HG03097 (cell line): ENCODE data around the gene HDAC11.
"Not testable (repeated sequence)": the region's sequence is repeated elsewhere in the genome, so short reads cannot be mapped to it uniquely, and the experiment has no call there.

Experiments
- ATAC-seq: cut with Tn5 transposase; IDR thresholded peaks from one replicate; pipeline ENCODE4 v1.9.1; 2021; ENCODE audit not compliant: unreplicated experiment, low FRiP score

HDAC11 gene

DNA sequence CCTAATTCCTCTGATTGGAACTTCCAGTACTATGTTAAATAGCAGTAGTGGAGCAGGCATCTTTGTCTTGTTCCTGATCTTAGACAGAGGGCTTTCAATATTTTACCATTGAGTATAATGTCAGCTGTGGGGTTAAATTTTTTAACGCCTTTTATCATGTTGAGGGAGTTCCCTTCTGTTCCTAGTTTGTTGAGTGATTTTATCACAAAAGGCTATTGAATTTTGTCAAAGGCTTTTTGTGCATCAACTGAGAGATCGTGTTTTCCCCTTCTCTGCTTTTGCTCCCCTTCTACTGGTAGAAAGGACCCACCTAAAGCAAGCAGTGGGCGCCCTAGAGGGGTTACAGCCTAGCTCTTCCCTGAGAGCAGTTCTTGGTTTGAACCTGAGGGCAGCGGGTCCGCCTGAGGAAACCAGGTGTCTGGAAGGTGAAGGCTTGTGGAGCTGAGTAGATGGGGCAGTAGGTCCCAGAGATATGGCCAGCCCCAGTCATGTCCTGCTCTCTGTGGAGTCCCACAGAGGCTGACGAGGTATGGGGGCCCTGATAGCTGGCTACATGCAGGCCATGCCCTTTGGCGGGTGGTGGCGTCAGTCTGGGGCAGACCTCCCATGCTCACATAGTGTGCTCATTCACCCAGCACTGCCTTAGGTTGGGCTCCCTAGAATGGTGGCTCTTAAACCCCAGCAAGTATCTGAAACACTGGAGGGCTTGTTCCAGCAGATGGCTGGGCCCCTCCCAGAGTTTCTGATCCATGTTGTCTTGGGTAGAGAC lies 11.3 kb downstream of the HDAC11 start:
- ATAC-seq = no peak

DNA sequence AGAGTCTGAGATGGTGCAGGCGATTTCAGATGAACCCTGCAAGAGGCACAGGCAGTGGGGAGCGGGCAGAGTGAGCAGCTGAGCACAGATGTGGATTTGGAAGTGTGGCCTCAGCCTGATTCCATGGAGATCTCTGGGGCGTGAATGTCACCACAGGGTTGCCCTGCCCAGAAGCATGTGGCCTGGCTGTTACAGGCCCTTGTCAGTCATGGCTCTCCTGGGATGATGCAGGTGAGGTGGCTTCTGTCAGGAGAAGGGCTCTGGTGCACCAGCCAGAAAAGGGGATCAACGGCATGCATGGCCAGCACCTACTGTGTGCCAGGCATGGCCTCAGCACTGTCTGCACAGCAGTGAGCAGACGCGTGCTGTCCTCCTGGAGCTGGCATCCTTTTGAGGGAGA lies 11.9 kb downstream of the HDAC11 start:
- no peak for ATAC-seq

DNA sequence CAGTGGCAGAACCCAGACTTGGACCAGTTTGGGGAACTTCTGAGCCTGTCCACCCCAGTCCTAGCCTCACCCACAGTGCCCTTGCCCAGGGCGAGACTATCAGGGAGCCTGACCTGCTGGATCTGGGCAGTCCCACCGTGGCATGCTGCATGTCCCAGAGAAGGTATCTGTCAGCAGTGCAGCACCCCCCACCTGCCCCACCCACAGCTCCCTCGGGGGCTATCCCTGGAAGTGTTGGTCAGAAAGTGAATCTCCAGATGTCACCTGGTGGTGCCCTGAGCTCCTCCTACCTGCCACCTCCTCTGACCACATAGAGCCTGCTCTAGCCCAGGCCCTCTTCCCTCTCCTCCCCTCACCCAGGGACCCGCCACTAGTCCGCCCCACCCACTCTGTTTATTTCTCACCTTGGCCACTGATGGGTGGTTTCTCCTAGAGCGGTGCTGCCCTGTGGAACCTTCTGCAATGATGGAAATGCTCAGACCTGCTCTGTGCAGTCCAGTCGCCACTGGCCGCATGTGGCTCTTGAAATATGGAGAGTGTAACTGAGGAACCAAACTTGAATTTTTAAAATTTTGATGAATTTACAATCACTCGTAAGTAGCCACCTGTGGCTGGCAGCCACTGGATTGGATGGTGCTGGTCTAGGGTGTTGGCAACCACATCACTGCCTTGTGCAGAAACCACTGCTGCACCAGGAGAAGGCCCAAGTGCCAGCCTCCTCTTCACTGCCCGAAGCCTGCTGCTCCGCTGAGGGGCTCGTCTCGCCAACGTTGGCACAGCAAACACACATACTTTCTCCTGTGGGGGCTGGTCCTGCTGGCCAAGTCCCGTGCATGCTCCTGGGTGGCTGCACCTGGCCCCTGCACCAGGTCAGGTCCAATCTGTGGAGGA lies 13.1 kb downstream of the HDAC11 start:
- ATAC-seq = no peak

DNA sequence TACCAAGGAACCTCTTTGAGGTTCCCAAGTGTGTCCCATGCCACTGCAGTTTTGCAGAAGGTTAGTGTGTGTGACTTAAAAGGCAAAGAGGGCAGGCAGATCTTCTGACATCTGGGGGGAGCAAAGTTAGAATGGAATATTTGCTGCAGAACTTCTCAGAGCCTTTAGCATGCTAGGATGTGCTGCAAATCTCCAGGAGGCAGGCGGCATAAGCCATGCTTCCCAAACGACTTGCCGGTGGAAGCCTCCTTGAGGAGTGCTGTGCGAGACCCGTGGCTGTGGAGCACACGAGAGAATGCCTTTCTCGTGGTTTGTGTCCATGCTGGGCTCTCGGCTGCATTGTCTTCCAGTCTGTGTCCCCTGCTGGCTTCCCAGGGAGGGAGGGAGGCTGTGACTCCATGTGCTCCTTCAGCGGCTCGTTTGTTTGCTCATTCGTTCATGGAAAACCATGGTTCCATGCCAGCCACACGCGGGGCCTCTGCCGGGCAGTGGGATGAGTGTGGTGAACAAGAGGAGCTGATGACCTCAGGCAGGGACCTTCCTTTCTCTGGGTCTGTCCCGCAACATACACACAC lies 13.8 kb downstream of the HDAC11 start:
- no peak for ATAC-seq

DNA sequence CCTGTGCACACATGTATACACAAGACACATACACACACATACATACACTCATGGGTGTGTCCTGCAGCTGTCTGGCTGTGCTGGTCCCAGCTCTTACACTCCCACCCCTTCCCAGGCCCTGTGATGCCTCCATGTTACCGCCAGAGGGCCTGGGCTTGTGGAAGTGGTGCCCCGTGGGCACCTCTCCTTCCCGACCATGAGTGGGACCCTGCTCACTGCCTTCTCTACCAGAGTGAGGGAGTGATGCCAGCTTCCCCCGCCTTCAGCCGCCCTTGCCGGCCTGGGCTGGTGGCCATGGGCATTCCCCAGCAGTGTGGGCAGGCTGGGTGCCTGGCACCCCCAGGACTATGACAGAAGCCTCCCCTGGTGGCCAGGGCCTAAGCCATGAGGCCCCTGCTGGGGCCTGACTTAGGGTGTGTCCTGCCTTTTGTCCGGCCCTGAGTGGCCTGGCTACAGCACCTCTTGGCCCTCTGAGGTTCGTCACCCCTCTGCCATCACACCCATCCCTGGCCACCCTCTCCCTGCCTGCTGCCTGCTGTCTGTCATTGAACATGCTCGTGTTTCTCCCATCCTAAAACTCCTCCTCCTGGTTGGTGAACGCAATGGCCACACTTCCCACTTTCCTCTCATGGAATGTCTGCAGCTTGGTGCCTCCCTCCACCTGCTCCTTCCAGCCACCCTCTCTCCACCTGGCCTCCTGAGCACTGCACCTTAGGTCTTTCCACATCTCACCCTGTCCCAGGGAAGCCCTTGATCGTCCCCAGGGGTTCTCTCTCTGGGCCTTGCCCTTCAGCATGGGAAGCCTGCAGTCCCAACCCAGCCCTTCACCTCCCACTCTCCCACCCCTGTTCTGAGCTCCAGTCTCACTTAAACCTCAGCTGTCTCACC lies 14.6 kb downstream of the HDAC11 start:
- ATAC-seq = no peak

DNA sequence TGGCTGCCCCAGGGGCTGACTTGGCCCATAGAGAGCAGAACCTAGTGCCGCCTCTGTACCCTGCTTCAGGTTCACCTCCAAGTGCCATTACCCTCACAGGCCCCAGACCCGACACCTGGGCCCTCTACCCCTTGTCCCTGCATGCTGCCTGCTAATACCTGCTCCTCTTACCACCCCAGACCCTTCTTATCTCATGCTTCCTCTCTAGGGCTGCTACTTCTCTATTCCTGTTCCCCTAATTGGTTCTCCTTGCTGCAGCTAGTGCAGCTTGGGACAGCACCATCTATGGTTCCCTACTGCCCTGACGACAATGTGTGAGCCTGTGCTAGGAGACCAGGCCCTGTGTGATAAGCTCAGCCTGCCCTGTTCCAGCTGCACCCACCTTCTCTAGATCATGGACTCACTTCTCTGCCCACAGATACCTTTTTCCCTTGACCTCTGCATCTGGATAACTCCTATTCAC lies 15.3 kb downstream of the HDAC11 start:
- no peak for ATAC-seq

DNA sequence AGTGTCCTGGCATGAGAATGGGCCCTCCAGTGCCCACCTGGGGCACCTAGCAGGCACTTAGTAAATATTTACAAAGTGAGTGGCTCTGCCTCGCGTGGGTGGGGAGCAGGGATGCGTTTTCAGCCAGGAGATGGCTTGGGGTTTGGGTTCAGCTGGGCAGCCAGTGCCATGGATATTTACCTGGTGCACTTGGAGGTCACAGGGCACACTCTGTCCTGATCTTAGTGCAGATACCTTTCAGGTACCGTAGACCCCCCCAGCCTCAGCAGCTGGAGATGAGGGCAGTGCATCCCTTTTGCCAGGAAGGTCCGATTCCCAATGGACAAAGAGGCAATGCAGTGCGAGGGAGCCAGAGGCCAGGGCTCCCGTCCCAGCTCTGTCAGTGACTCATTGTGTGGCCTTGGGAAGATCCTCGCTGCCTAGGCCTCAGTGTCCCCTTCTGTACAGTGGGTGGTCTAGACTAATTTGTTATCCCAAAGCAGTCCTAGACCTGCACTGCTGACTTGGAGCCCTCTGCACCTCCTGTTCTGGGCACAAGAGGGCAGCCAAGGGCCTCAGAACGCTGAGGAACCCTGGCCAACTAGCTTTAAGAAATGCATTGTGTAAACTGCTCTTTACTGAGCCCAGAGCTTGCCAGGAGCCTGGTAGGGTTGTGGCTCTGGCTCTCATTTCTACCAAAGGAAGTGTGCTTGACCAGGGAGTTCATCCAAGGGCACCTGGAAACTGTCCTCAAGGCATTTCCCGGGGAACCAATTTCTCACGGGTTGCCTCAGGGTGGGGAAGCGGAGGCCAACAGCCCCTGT lies 16.0 kb downstream of the HDAC11 start:
- ATAC-seq = no peak

DNA sequence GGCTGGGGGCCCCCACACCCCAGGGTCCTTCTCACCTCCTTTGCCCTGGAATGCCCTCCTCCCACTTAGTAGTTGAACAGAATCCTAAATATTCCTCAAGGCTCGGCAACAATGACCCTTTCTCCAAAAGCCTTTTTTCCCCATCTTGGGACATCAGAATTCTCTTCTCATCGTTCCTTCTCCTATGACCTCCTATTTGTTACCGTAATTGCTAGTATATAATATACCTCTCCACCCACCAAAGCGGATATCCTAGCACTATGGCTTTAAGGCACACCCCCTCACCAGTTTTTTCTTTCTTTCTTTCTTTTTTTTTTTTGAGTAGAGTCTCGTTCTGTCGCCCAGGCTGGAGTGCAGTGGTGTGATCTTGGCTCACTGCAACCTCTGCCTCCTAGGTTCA lies 16.8 kb downstream of the HDAC11 start:
- no peak for ATAC-seq

DNA sequence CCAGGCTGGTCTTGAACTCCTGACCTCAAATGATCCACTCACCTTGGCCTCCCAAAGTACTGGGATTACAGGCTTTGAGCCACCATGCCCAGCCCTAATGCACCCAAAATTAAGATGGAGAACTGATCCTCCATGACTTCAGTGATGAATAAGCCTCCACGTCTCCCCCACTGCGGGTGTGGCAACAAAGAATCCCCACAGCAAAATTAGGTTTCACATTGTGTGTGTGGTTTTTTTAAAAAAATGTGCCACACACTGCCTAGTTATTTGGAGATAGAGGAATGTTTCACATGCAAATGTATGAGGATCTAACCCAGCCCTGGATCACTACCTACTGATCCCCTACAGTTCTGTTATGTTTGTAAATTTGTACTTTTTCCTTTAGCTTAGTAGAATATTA lies 17.3 kb downstream of the HDAC11 start:
- ATAC-seq = no peak

DNA sequence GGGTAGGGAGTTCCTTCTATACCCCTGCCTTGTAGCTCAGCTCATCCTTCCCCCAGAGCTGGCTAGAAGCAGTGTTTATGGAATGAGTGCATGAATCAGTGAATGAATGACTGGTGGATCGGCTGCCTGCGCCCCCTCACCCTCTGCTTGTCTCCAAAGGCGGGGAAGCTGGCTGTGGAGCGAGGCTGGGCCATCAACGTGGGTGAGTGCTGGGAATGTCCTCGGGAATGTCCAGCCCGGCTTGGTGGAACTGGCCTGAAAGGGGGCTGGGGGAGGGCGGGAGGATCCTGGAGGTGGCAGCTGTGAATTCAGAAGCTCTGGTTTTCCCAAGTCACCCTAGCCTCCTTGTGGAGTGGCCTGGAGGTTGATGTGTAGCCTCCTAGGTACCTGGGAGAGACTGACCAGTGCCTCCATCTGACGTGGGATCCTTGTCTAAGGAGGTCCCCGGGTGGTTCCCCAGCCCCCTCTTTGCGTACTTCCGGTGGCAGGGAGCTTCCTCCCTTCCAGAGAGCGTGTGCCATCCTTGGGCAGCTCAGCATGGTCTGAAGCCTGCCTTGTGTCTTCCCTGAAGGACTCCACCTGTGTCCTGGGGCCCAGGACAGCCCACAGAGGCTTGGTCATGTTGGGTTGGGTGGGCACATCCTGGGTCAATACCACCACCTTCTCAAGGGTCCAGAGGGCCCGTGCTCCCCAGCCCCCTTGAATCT lies 18.4 kb downstream of the HDAC11 start:
- no peak for ATAC-seq

DNA sequence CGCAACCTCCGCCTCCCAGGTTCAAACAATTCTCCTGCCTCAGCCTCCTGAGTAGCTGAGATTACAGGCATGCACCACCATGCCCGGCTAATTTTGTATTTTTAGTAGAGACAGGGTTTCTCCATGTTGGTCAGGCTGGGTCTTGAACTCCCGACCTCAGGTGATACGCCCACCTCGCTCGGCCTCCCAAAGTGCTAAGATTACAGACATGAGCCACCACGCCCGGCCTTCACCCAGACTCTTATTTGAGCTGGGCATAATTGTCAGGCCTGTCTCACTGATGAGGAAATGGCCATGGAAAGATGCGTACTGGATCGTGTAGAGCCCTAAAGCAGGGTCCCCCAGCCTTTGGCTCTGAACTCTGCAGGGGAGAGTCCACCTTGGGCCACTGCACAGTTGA lies 19.1 kb downstream of the HDAC11 start:
- ATAC-seq = not testable (repeated sequence)

DNA sequence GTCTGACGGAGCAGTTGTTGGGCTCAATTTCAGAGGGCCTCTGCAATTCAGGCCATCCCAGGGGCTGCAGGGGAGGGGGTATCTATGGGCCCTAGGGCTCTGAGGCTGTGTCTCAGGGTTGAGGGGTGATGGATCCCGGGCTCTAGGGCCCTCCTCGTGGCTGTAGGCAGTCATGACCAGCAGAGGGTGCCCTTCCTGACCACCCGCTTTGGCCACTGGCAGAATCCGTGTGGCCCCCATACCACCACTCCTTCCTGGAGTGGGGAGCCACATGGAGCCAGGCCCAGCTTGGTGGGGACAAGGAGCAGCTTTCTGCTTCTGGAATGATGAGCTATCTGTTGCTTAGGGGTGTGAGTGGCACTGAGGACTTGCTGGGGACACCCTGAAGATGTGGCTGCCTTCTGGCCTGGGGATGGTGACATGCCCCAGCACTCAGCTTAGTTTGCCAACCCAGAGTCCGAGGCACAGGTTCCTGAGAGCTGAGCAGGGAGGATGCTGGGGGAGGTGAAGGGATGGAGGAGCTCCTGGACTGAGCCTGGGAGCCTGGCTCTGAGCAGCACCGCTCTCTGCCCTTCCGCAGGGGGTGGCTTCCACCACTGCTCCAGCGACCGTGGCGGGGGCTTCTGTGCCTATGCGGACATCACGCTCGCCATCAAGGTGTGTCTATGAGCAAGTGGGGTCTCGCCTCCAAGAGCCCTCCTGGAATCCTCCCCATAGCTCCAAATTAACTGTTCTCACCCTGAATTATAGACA lies 20.2 kb downstream of the HDAC11 start:
- no peak for ATAC-seq

DNA sequence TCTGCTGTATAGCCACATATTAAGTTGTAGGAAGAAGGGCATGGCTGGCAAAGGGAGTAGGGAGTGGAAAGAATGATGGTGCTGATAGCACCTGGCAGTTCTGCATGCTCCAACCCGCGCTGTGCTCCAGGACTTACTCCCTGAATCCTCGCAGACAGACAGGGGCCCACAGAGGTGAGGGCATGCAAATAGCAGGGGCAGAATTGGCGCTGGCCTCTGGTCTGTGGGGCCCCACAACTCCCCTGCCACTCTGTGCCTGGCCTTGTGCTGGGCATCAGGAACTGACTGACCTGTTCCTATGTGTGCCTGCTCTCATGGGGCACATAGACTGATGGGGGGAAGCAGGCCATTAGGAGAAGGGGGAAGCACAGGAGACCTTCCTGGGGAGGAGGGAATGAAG lies 20.9 kb downstream of the HDAC11 start:
- ATAC-seq = no peak

DNA sequence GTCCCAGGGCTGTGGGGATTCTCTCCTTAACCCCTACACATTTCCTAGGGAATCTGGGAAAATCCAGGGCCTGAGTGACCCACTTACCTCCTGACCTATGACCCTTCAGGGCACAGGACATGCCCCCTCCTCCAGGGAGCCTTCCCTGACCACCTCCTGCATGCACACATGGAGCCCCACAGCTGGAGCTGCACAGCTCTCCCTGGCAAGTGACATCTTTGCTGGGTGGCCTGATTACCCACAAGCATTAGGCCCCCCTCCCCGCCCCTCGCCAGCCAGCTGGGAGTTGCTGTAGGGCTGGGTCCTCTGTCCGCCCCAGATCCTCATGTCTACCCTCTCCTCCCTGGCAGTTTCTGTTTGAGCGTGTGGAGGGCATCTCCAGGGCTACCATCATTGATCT lies 21.4 kb downstream of the HDAC11 start:
- no peak for ATAC-seq

DNA sequence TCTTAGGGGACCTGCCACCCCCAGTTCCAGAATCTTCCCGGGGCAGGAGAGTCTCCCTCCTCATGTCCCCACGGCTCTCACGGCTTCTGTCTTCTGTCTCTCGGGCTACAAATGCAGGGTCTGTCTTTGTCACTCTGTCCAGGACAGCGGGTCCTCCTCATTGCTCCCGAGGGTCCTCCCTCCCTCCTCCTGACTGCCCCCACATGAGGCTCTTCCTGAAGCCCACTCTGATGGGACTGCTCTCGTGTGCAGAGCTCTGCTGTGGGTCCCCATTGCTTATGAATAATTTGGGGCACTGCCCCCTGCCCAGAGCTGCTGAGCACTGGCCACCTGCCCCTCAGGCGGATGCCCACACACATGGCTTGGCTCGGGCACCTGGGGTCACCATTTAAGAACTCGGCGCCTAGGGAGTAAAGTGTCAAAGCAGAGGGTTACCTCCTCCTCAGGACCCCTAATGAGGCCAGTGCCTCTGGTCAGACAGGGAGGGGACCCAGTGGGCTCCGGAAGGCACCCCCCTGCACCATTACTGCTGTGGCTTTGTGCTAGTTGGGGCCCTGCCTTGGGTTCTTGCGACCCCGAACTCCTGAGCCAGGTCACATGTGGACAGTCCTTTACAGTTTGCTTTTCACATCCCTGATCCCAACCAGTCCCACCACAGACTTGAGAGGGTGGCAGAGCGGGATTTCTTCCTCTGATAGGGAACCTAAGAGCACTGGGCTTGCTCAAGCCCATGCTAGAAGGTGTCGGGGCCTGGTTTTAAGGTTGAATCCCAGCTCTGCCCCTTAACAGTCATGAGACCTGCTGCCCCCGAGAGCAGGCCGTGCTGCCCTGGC lies 22.1 kb downstream of the HDAC11 start:
- ATAC-seq = no peak

DNA sequence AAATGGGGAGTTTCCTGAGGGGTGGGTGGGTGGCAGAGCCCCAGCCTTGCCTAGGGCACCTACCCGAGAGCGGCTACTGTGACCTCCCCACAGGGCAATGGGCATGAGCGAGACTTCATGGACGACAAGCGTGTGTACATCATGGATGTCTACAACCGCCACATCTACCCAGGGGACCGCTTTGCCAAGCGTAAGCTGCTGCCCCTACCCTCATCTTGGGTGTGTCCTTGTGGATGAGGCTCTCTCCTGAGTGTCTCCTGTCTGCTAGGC lies 22.6 kb downstream of the HDAC11 start:
- ATAC-seq = no peak

DNA sequence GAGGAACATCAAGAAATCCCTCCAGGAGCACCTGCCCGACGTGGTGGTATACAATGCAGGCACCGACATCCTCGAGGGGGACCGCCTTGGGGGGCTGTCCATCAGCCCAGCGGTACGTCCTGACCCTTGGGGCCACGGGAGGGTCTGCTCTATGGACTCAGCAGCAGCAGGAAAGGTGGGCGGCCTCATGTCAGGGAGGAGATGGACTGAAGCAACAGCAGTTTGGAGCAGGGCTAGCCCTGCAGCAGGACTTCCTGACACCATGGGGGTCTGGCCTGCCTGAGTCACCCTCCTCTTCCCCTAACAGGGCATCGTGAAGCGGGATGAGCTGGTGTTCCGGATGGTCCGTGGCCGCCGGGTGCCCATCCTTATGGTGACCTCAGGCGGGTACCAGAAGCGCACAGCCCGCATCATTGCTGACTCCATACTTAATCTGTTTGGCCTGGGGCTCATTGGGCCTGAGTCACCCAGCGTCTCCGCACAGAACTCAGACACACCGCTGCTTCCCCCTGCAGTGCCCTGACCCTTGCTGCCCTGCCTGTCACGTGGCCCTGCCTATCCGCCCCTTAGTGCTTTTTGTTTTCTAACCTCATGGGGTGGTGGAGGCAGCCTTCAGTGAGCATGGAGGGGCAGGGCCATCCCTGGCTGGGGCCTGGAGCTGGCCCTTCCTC lies 24.2 kb downstream of the HDAC11 start:
- no peak for ATAC-seq
